Osteoblast (primary cell): ENCODE results near the gene DNASE1L3. TPM values are rescaled to one million over a fixed set of nuclear protein-coding genes. Genes with fewer than 3 reads are reported as not detected.
"Not testable (repeated sequence)": the region's sequence is repeated elsewhere in the genome, so short reads cannot be mapped to it uniquely, and the experiment has no call there.

ENCODE experiments used
- DNase-seq: peaks from one replicate; pipeline ENCODE4 v3.0.0; 2011; ENCODE audit warnings: low spot score, mixed read lengths; ENCODE audit not compliant: insufficient read length; ENCODE audit errors: missing footprints
- H2AFZ ChIP-seq: 2 replicates; pipeline ENCODE4 v1.6.0; 2011; ENCODE audit warnings: mild to moderate bottlenecking, low read length
- H3K27ac ChIP-seq: 2 replicates; pipeline ENCODE4 v1.5.1; 2011; ENCODE audit warnings: mild to moderate bottlenecking, low read depth, low read length, moderate library complexity
- H3K27me3 ChIP-seq: 2 replicates; pipeline ENCODE4 v1.6.0; 2012; ENCODE audit warnings: mild to moderate bottlenecking, control low read depth, inconsistent platforms, low read length, moderate library complexity; ENCODE audit not compliant: insufficient read depth
- H3K36me3 ChIP-seq: 2 replicates; pipeline ENCODE4 v1.5.1; 2011; ENCODE audit warnings: mild to moderate bottlenecking, low read length, control low read depth, moderate library complexity; ENCODE audit not compliant: insufficient read depth
- H3K4me1 ChIP-seq: 2 replicates; pipeline ENCODE4 v1.5.1; 2011; ENCODE audit warnings: mild to moderate bottlenecking, low read length, control low read depth, moderate library complexity; ENCODE audit not compliant: insufficient read depth
- H3K4me2 ChIP-seq: 2 replicates; pipeline ENCODE4 v1.6.0; 2011; ENCODE audit warnings: mild to moderate bottlenecking, low read length; ENCODE audit not compliant: insufficient read depth
- H3K4me3 ChIP-seq: fragments of 200-600 bp; sonication (generic); 3 replicates; pipeline ENCODE4 v1.5.1; 2012; ENCODE audit warnings: mild to moderate bottlenecking, low read length, inconsistent platforms; ENCODE audit not compliant: insufficient read depth
- H3K79me2 ChIP-seq: 2 replicates; pipeline ENCODE4 v1.6.0; 2012; ENCODE audit warnings: mild to moderate bottlenecking, low read length, control low read depth, inconsistent platforms; ENCODE audit not compliant: insufficient read depth
- H3K9me3 ChIP-seq: 2 replicates; pipeline ENCODE4 v1.5.1; 2011; ENCODE audit warnings: low read depth, low read length, control low read depth
- H4K20me1 ChIP-seq: 2 replicates; pipeline ENCODE4 v1.6.0; 2012; ENCODE audit warnings: mild to moderate bottlenecking, low read length, control low read depth; ENCODE audit not compliant: insufficient read depth
- total RNA-seq: library from RNA; depleted of rRNA; stranded (reverse); fragments of >200 nt; gene quantifications from 2 replicates; pipeline ENCODE4 v1.2.3, GENCODE V29; 2012
- TF ChIP-seq, protein P1 (sequence below): IDR thresholded peaks from 2 replicates; pipeline ENCODE4 v1.5.1; 2011; ENCODE audit warnings: mild to moderate bottlenecking, low read depth, low read length, moderate library complexity; ENCODE audit errors: extremely low read depth

Gene DNASE1L3
- total RNA-seq, 1 donor = not detected

- TF ChIP-seq, protein P1, sequence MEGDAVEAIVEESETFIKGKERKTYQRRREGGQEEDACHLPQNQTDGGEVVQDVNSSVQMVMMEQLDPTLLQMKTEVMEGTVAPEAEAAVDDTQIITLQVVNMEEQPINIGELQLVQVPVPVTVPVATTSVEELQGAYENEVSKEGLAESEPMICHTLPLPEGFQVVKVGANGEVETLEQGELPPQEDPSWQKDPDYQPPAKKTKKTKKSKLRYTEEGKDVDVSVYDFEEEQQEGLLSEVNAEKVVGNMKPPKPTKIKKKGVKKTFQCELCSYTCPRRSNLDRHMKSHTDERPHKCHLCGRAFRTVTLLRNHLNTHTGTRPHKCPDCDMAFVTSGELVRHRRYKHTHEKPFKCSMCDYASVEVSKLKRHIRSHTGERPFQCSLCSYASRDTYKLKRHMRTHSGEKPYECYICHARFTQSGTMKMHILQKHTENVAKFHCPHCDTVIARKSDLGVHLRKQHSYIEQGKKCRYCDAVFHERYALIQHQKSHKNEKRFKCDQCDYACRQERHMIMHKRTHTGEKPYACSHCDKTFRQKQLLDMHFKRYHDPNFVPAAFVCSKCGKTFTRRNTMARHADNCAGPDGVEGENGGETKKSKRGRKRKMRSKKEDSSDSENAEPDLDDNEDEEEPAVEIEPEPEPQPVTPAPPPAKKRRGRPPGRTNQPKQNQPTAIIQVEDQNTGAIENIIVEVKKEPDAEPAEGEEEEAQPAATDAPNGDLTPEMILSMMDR = peak; percentile 29
- H3K27me3 ChIP-seq = no peaks in the 10 kb centered on the region
- no peak for DNase-seq
- H3K27ac ChIP-seq = no peak overlapping the region
- H3K79me2 ChIP-seq = peaks cover 3% of the 10 kb centered on the region
- H3K9me3 ChIP-seq = no peaks in the 10 kb centered on the region
- H3K36me3 ChIP-seq = no peaks in the 10 kb centered on the region
- H3K4me3 ChIP-seq = no peak overlapping the region
- peak overlapping the region; percentile 25 for H3K4me2 ChIP-seq
- H3K4me1 ChIP-seq = no peaks in the 10 kb centered on the region
- H2AFZ ChIP-seq = peak overlapping the region; percentile 49
- peaks cover 4% of the 10 kb centered on the region for H4K20me1 ChIP-seq
Measured at GRCh38 chr3:58249358-58250092, 38.8 kb upstream of the DNASE1L3 start.

DNA sequence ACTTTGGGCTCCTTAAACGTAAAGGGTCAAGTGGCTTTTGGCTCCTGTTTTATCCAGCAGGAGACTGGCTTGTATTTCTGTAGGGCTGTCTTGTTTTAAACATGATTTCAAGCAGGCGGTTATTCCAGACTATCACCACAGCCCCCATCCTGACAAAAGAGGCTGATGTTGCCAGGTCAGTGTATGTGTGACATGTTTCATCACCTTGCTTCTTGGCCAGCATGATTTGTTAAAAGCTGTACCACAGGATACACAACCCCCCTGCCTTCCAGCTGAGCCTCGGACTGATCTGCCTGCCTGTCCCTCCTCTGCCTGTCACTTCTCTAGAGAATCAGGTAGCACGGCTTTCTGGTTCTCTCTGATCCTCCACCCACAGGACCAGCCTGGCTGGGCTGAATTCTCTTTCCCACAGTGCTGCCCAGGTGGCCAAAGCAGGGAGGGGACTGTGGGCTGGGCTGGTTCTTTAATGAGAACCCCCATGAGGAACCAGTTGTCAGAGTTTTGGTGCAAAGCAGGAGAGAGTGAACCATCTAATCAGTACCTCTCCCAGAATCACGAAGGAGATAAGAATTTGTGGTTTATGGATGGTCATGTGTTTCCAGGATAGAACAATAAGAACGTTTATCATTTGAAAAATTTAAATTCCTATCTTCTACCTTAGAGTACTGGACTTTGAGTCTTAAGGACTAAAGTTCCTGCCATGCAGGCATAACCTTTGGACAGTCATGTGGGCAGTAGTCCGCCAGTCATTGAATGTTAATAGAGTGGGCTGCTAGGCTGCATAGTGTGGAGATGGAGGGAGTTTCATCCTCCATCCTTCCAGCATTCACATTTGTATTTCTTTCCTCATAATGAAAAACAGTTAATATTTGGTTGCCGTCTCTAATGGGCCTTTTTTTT, 35.6 kb upstream of the DNASE1L3 start:
- TF ChIP-seq, protein P1 = no peak
- Histone ChIP-seq H3K27me3 (no peaks in the 10 kb centered on the region), H3K36me3 (no peaks in the 10 kb centered on the region), H3K79me2 (peaks cover 14% of the 10 kb centered on the region), H3K9me3 (no peaks in the 10 kb centered on the region), H3K27ac (no peak overlapping the region), H4K20me1 (peaks cover 11% of the 10 kb centered on the region), H3K4me3 (no peak overlapping the region), H3K4me1 (no peaks in the 10 kb centered on the region), H2AFZ (no peak overlapping the region), H3K4me2 (no peak overlapping the region)
- no peak for DNase-seq

DNA sequence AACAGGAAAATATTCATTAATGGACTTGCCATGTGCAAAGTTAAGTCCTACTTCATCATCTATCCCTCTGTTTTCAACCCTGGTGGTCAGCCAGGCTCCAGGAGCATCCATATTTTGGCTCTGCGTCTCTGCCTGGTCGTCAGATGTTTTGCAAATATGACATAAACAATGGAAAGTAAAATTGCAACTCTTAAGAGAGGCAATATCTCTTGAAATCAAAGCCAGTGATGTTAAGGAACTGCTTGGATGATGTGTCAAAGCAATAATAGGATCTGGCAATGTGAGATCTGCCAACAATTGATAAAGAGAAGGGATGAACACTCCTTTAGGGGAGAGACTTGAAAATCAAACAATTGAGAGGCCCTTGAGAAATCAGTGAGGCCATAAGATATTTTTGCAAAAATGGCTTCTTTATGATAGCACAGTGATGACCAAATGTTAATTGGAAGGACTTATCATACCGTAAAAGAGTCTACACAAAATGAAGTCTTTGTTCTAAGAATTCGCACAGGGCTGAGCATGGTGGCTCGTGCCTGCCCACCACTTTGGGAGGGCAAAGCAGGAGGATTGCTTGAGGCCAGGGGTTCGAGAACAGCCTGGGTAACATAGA, 33.3 kb upstream of the DNASE1L3 start:
- no peak for DNase-seq
- no peak overlapping the region for H3K4me2 ChIP-seq
- H4K20me1 ChIP-seq = peaks cover 7% of the 10 kb centered on the region
- H2AFZ ChIP-seq = no peak overlapping the region
- no peak overlapping the region for H3K27ac ChIP-seq
- no peaks in the 10 kb centered on the region for H3K4me1 ChIP-seq
- peaks cover 14% of the 10 kb centered on the region for H3K79me2 ChIP-seq
- TF ChIP-seq, protein P1 = no peak
- H3K27me3 ChIP-seq = no peaks in the 10 kb centered on the region
- H3K4me3 ChIP-seq = no peak overlapping the region
- no peaks in the 10 kb centered on the region for H3K9me3 ChIP-seq
- no peaks in the 10 kb centered on the region for H3K36me3 ChIP-seq

DNA sequence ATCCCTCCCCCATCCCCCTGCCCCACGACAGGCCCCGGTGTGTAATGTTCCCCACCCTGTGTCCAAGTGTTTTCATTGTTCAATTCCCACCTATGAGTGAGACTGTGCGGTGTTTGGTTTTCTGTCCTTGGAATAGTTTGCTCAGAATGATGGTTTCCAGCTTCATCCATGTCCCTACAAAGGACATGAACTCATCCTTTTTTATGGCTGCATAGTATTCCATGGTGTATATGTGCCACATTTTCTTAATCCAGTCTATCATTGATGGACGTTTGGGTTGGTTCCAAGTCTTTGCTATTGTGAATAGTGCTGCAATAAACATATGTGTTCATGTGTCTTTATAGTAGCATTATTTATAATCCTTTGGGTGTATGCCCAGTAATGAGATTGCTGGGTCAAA, 32.1 kb upstream of the DNASE1L3 start:
- H3K9me3 ChIP-seq, H3K4me2 ChIP-seq, DNase-seq, H3K27me3 ChIP-seq, H4K20me1 ChIP-seq, H3K27ac ChIP-seq, H3K4me1 ChIP-seq, H2AFZ ChIP-seq, H3K36me3 ChIP-seq, H3K4me3 ChIP-seq: not testable (repeated sequence)
- H3K79me2 ChIP-seq = peaks cover 24% of the 10 kb centered on the region
